ENCODE measurements around the gene PURA. TPM values are rescaled to one million over a fixed set of nuclear protein-coding genes. Genes with fewer than 3 reads are reported as not detected.

The PURA gene
- total and polyA plus RNA-seq, 2 donors (not counting 3 experiments of a cell fraction or from before 2014, with no cell fraction given): 1.3 to 8.2 TPM

GRCh38 chr5:140094889-140095288 lies 19.0 kb upstream of the PURA start:
- dilution Hi-C loops (cut with MboI; ENCODE audit: extremely low pct_ligation_motif_present, low sequenced_read_pairs) (no loop called here), intact Hi-C loops (cut with micrococcal nuclease) (no loop called here)
- H3K27ac ChIP-seq (ENCODE audit: insufficient read depth, low read depth, low read length): no peak overlapping the region
- H3K9me1 ChIP-seq (replicated peaks; ENCODE audit: control insufficient read depth, extremely low read depth, insufficient read depth, low read length): no peaks in the 10 kb centered on the region
- no peaks in the 10 kb centered on the region for H3K9me3 ChIP-seq (replicated peaks; ENCODE audit: control insufficient read depth, insufficient read depth, low read length)
- no peaks in the 10 kb centered on the region for H4K20me1 ChIP-seq (replicated peaks; ENCODE audit: control insufficient read depth, extremely low read depth, insufficient read depth, low read length)
- H3K4me1 ChIP-seq (ENCODE audit: control insufficient read depth, extremely low read depth, insufficient read depth, low read length): no peaks in the 10 kb centered on the region
- no peak overlapping the region for H2AFZ ChIP-seq (ENCODE audit: low read depth, low read length)
- peaks cover 9 to 28% of the 10 kb centered on the region in 2 experiments for H3K27me3 ChIP-seq (ENCODE audit: control insufficient read depth in 2 of 2, insufficient read depth in 2 of 2, low read length in 2 of 2)
- POLR2A ChIA-PET: no interaction called here
- H3K79me2 ChIP-seq (ENCODE audit: control insufficient read depth, insufficient read depth, low read length): no peaks in the 10 kb centered on the region
- H3K4me3 ChIP-seq (replicated peaks in 1 of 3; ENCODE audit: insufficient read depth in 1 of 3, low read depth in 1 of 3, low read length in 3 of 3): no peak overlapping the region
- FAIRE-seq (no peak), DNase-seq (ENCODE audit: low read depth, low spot score) (no peak)
- no peak overlapping the region for H3K9ac ChIP-seq (replicated peaks; ENCODE audit: extremely low read depth, insufficient read depth, low read length)
- BruUV-seq (replicated peaks): no TSS peak
- no peaks in the 10 kb centered on the region for H3K36me3 ChIP-seq (ENCODE audit: control insufficient read depth in 2 of 2, extremely low read depth in 1 of 2, insufficient read depth in 2 of 2, low read length in 2 of 2)
- TF ChIP-seq JUN (IDR thresholded peaks at IDR 0.05; ENCODE audit: borderline replicate concordance, insufficient read depth, insufficient read length, low read depth): no peak
- CTCF ChIA-PET: interaction anchor here (1.0 to 1.5 kb wide), 2 partner anchors 21 to 49 kb away, joined by 3 to 6 read pairs; no protein-coding TSS in a partner anchor
- no peak overlapping the region for H3K4me2 ChIP-seq (ENCODE audit: insufficient read depth, low read length)

- no TSS peak for BruUV-seq (replicated peaks)
- FAIRE-seq (no peak), DNase-seq (ENCODE audit: low read depth, low spot score) (no peak)
- Histone ChIP-seq H3K36me3 (ENCODE audit: control insufficient read depth in 2 of 2, extremely low read depth in 1 of 2, insufficient read depth in 2 of 2, low read length in 2 of 2) (no peaks in the 10 kb centered on the region), H3K4me3 (replicated peaks in 1 of 3; ENCODE audit: insufficient read depth in 1 of 3, low read depth in 1 of 3, low read length in 3 of 3) (no peak overlapping the region), H3K9me1 (replicated peaks; ENCODE audit: control insufficient read depth, extremely low read depth, insufficient read depth, low read length) (no peaks in the 10 kb centered on the region), H3K79me2 (ENCODE audit: control insufficient read depth, insufficient read depth, low read length) (no peaks in the 10 kb centered on the region), H3K4me1 (ENCODE audit: control insufficient read depth, extremely low read depth, insufficient read depth, low read length) (no peaks in the 10 kb centered on the region), H3K9ac (replicated peaks; ENCODE audit: extremely low read depth, insufficient read depth, low read length) (no peak overlapping the region), H3K27ac (ENCODE audit: insufficient read depth, low read depth, low read length) (no peak overlapping the region), H2AFZ (ENCODE audit: low read depth, low read length) (no peak overlapping the region), H4K20me1 (replicated peaks; ENCODE audit: control insufficient read depth, extremely low read depth, insufficient read depth, low read length) (no peaks in the 10 kb centered on the region), H3K4me2 (ENCODE audit: insufficient read depth, low read length) (no peak overlapping the region), H3K27me3 (ENCODE audit: control insufficient read depth in 2 of 2, insufficient read depth in 2 of 2, low read length in 2 of 2) (peaks cover 26 to 46% of the 10 kb centered on the region in 2 experiments), H3K9me3 (replicated peaks; ENCODE audit: control insufficient read depth, insufficient read depth, low read length) (no peaks in the 10 kb centered on the region)
- POLR2A ChIA-PET: no interaction called here
- dilution Hi-C loops (cut with MboI; ENCODE audit: extremely low pct_ligation_motif_present, low sequenced_read_pairs) (no loop called here), intact Hi-C loops (cut with micrococcal nuclease) (no loop called here)
- TF ChIP-seq CTCF (IDR thresholded peaks at IDR 0.05; ENCODE audit: extremely low read depth in 1 of 2, insufficient read depth in 1 of 2, low read depth in 1 of 2, low read length in 2 of 2) (no peak), POLR2AphosphoS5 (IDR thresholded peaks at IDR 0.05; ENCODE audit: insufficient read depth, low read depth, low read length) (no peak), EZH2 (IDR thresholded peaks at IDR 0.05; ENCODE audit: borderline replicate concordance, low read depth, low read length, severe bottlenecking) (no peak), FOS (IDR thresholded peaks at IDR 0.05; ENCODE audit: borderline replicate concordance, insufficient read depth, low read length) (no peak), GATA2 (IDR thresholded peaks at IDR 0.05; ENCODE audit: insufficient read depth, insufficient read length, low read depth, low read length) (no peak), JUN (IDR thresholded peaks at IDR 0.05; ENCODE audit: borderline replicate concordance, insufficient read depth, insufficient read length, low read depth) (no peak), POLR2A (IDR thresholded peaks at IDR 0.05; ENCODE audit: low read depth, low read length) (no peak), MYC (IDR thresholded peaks at IDR 0.05; ENCODE audit: low read depth, low read length) (no peak), MAX (IDR thresholded peaks at IDR 0.05; ENCODE audit: insufficient read depth, insufficient read length) (no peak)
- CTCF ChIA-PET: no interaction called here
These were observed 12.7 kb upstream of the PURA start for GRCh38 chr5:140101179-140101578.
